Loucy (cell line): ENCODE measurements around the gene UBE4B.
"Not testable (repeated sequence)": the region's sequence is repeated elsewhere in the genome, so short reads cannot be mapped to it uniquely, and the experiment has no call there.

ENCODE experiments used
- H2AFZ ChIP-seq: fragments of 200-600 bp; sonication (generic); 2 replicates; pipeline ENCODE4 v1.6.0; 2016; ENCODE audit warnings: antibody characterized with exemption, mild to moderate bottlenecking, low read length, moderate library complexity
- H3F3A ChIP-seq: fragments of 200-600 bp; 2 replicates; pipeline ENCODE4 v1.6.0; 2016; ENCODE audit warnings: antibody characterized with exemption, low read depth, mild to moderate bottlenecking
- H3K27me3 ChIP-seq: fragments of 200-600 bp; sonication (generic); 2 replicates; pipeline ENCODE4 v1.6.1; 2014; ENCODE audit warnings: low read length, mild to moderate bottlenecking; ENCODE audit not compliant: insufficient read depth, poor library complexity, severe bottlenecking
- H3K36me3 ChIP-seq: fragments of 200-600 bp; sonication (generic); 2 replicates; pipeline ENCODE4 v1.6.1; 2016; ENCODE audit warnings: low read length; ENCODE audit not compliant: insufficient read depth
- H3K4me1 ChIP-seq: fragments of 200-600 bp; sonication (generic); 2 replicates; pipeline ENCODE4 v1.5.1; 2014; ENCODE audit warnings: low read length, mild to moderate bottlenecking; ENCODE audit not compliant: insufficient read depth, poor library complexity, severe bottlenecking
- H3K4me2 ChIP-seq: fragments of 200-600 bp; sonication (generic); 2 replicates; pipeline ENCODE4 v1.6.0; 2014; ENCODE audit warnings: antibody characterized with exemption, low read length, low read depth, mild to moderate bottlenecking; ENCODE audit not compliant: poor library complexity, severe bottlenecking
- H3K4me3 ChIP-seq: fragments of 200-600 bp; sonication (generic); 2 replicates; pipeline ENCODE4 v1.5.1; 2014; ENCODE audit warnings: low read length, mild to moderate bottlenecking, mixed read lengths; ENCODE audit not compliant: poor library complexity, severe bottlenecking
- H3K79me2 ChIP-seq: fragments of 200-600 bp; sonication (generic); 2 replicates; pipeline ENCODE4 v1.6.1; 2014; ENCODE audit warnings: low read length; ENCODE audit not compliant: insufficient read depth
- H3K9ac ChIP-seq: fragments of 200-600 bp; sonication (generic); 2 replicates; pipeline ENCODE4 v1.6.0; 2014; ENCODE audit warnings: mild to moderate bottlenecking, low read depth, low read length, moderate library complexity; ENCODE audit not compliant: poor library complexity, severe bottlenecking
- H3K9me2 ChIP-seq: fragments of 200-600 bp; sonication (generic); replicated peaks from 2 replicates; pipeline ENCODE4 v1.6.1; 2016; ENCODE audit warnings: low read depth, low read length, mixed read lengths
- H3K9me3 ChIP-seq: fragments of 200-600 bp; sonication (generic); 2 replicates; pipeline ENCODE4 v1.6.1; 2014; ENCODE audit warnings: mild to moderate bottlenecking, antibody characterized with exemption, low read length, low read depth; ENCODE audit not compliant: insufficient read depth
- H4K20me1 ChIP-seq: fragments of 200-600 bp; sonication (generic); 2 replicates; pipeline ENCODE4 v1.6.0; 2014; ENCODE audit warnings: antibody characterized with exemption, low read length, mild to moderate bottlenecking; ENCODE audit not compliant: insufficient read depth, poor library complexity, severe bottlenecking
- CTCF ChIP-seq: fragments of 200-600 bp; sonication (generic); conservative IDR thresholded peaks from 2 replicates; pipeline ENCODE4 v1.5.1; 2014; ENCODE audit warnings: mild to moderate bottlenecking, antibody characterized with exemption, low read length
- EZH2phosphoT487 ChIP-seq: fragments of 200-600 bp; IDR thresholded peaks from 2 replicates; pipeline ENCODE4 v1.6.1; 2018; ENCODE audit warnings: antibody characterized with exemption, mild to moderate bottlenecking, moderate library complexity, borderline replicate concordance

Gene UBE4B

GRCh38 chr1:10025354-10025753 is 7.4 kb upstream of the UBE4B start:
- no peaks in the 10 kb centered on the region for H3K36me3 ChIP-seq
- H3K4me2 ChIP-seq: no peak overlapping the region
- no peak overlapping the region for H3K9ac ChIP-seq
- no peaks in the 10 kb centered on the region for H3K9me3 ChIP-seq
- no peaks in the 10 kb centered on the region for H3K27me3 ChIP-seq
- no peaks in the 10 kb centered on the region for H3K79me2 ChIP-seq
- H2AFZ ChIP-seq: no peak overlapping the region
- no peaks in the 10 kb centered on the region for H3F3A ChIP-seq
- TF ChIP-seq CTCF: no peak
- TF ChIP-seq EZH2phosphoT487: no peak
- H3K4me1 ChIP-seq: no peaks in the 10 kb centered on the region
- H3K4me3 ChIP-seq: no peak overlapping the region
- H4K20me1 ChIP-seq: no peaks in the 10 kb centered on the region
- H3K9me2 ChIP-seq: no peaks in the 10 kb centered on the region

GRCh38 chr1:10027027-10027426 is 5.7 kb upstream of the UBE4B start:
- H3K36me3 ChIP-seq: no peaks in the 10 kb centered on the region
- no peaks in the 10 kb centered on the region for H3K9me3 ChIP-seq
- H3K4me1 ChIP-seq: peaks cover 1% of the 10 kb centered on the region
- no peak overlapping the region for H3K9ac ChIP-seq
- H2AFZ ChIP-seq: no peak overlapping the region
- no peaks in the 10 kb centered on the region for H3K9me2 ChIP-seq
- TF ChIP-seq CTCF: no peak
- no peak for TF ChIP-seq EZH2phosphoT487
- H3K4me2 ChIP-seq: no peak overlapping the region
- H4K20me1 ChIP-seq: no peaks in the 10 kb centered on the region
- no peaks in the 10 kb centered on the region for H3K79me2 ChIP-seq
- H3F3A ChIP-seq: no peaks in the 10 kb centered on the region
- no peaks in the 10 kb centered on the region for H3K27me3 ChIP-seq
- no peak overlapping the region for H3K4me3 ChIP-seq

- not testable (repeated sequence) for H3K4me3 ChIP-seq, H3K9me2 ChIP-seq, H3K79me2 ChIP-seq, H2AFZ ChIP-seq, H3K27me3 ChIP-seq, H3F3A ChIP-seq, H3K9me3 ChIP-seq, H3K36me3 ChIP-seq, H4K20me1 ChIP-seq, H3K9ac ChIP-seq, H3K4me2 ChIP-seq
- H3K4me1 ChIP-seq: peaks cover 11% of the 10 kb centered on the region
Observed at GRCh38 chr1:10028956-10029500, 3.7 kb upstream of the UBE4B start.

- Histone ChIP-seq H3K4me3 (no peak overlapping the region), H3K4me1 (peaks cover 25% of the 10 kb centered on the region), H3K9me2 (no peaks in the 10 kb centered on the region), H3K4me2 (no peak overlapping the region), H3K79me2 (peaks cover 29% of the 10 kb centered on the region), H3F3A (no peaks in the 10 kb centered on the region), H3K9me3 (no peaks in the 10 kb centered on the region), H4K20me1 (peaks cover 11% of the 10 kb centered on the region), H2AFZ (no peak overlapping the region), H3K36me3 (no peaks in the 10 kb centered on the region), H3K27me3 (no peaks in the 10 kb centered on the region), H3K9ac (no peak overlapping the region)
- TF ChIP-seq EZH2phosphoT487 (no peak), CTCF (no peak)
Observed at GRCh38 chr1:10031461-10031860, 1.3 kb upstream of the UBE4B start.
